Stimulated activated CD4-positive, alpha-beta T cell treated with anti-CD3 and anti-CD28 coated beads, Interleukin-2, amount 100 ng/mL, for 4 hours (primary cell): ENCODE data around the gene SLC4A2.

Experiments
- DNase-seq: peaks from one replicate; pipeline ENCODE4 v3.0.0-alpha.2; 2020; ENCODE audit warnings: low read depth

The SLC4A2 gene

GRCh38 chr7:151062399-151063211 is 3.2 kb downstream of the SLC4A2 start:
- no peak for DNase-seq

- no peak for DNase-seq
These were observed 3.8 kb downstream of the SLC4A2 start for GRCh38 chr7:151063212-151063561.

GRCh38 chr7:151064454-151064853 is 5.1 kb downstream of the SLC4A2 start:
- DNase-seq = no peak

DNA sequence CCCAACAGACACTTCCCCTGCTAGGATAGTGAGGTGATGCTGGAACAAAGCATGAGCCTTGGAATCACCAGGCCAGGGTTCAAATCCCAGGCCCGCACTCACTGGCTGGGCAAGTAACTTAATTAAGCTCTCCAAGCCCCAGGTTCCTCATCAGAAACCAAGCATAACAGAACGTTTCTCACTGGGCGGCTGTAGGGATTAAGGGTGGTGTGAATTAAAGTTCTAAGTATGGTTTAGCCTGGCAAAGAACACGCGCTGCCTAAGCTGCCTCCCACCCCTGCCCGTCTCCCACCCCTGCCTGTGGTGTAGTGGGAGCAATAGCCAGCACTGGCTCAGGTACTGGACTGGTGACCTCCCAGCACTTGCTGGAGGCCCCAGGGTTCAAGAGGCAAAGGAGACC is 5.6 kb downstream of the SLC4A2 start:
- DNase-seq = no peak

DNA sequence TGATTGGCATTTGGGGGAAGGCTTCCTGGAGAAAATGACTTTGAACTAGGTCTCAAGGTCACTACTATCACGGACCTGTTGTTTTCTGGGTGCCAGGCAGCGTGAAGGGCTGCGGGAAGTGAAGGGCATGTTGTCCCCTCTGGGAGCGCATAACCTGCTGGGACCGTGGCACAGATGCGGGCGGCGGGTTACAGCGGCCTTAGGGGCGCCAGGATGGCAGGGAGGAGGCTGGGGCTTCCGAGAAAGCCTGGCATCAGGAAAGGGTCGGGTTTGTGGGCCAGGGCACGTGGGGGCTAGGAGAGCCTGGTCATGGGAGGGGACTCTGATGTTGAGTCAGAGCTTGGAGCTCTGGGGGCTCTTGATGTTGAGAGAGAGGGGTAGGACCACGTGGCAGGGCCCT is 6.1 kb downstream of the SLC4A2 start:
- DNase-seq = no peak

DNA sequence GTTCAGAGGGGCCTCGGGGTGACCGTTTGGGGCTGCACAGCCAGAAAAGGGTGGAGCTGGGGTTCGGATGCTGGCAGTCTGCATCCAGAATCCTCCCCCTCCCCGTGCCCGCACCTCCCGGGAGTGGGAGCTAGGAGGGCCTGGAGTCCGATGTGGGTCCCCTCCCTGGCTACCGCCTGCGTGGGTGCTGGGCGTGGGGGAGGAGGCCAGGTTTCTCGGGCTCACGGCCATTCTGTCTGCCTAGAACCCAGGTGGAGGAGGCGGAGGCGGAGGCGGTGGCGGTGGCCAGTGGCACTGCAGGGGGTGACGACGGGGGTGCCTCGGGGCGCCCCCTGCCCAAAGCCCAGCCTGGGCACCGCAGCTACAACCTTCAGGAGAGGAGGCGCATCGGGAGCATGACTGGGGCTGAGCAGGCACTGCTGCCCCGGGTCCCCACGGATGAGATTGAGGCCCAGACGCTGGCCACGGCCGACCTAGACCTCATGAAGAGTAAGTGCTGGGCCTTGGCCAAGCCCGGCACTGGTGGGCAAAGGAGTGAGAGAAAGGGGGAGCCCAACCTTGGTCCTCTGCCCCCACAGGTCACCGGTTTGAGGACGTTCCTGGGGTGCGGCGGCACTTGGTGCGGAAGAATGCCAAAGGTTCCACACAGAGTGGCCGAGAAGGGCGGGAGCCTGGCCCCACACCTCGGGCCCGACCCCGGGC is 7.0 kb downstream of the SLC4A2 start:
- no peak for DNase-seq

GRCh38 chr7:151068069-151068773 is 8.8 kb downstream of the SLC4A2 start:
- DNase-seq = no peak

DNA sequence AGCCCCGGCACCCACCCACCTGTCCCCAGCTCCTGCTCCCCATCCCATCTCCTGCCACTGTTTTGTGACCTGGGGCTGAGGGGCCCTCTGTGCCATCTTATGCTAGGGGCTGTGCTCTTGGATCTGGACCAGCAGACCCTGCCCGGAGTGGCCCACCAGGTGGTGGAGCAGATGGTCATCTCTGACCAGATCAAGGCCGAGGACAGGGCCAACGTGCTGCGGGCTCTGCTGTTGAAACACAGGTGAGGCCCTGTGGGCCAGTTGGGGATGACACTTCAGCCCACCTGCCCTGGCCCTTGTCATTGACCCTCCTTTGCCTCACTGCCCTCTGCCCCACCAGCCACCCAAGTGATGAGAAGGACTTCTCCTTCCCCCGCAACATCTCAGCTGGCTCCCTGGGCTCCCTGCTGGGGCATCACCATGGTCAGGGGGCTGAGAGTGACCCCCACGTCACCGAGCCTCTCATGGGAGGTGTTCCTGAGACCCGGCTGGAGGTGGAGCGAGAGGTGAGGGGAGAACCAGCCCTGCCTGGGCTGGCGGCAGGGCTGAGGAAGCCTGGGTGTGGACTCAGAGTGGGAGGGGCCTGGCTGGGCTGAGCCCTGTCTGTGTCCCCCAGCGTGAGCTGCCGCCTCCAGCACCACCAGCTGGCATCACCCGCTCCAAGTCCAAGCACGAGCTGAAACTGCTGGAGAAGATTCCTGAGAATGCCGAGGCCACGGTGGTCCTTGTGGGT is 10.6 kb downstream of the SLC4A2 start:
- DNase-seq = no peak

DNA sequence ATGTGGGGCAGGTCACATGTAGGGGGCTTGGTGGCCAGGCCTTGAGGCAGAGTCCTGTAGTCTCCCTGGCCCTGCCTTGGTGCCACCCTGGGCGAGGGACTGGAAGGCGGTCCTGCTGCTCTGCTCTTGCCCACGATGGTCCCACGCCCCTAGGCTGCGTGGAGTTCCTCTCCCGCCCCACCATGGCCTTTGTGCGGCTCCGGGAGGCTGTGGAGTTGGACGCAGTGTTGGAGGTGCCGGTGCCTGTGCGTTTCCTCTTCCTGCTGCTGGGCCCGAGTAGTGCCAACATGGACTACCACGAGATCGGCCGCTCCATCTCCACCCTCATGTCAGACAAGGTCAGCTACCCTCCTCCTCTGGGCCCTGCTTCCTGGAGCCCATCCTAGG is 11.2 kb downstream of the SLC4A2 start:
- DNase-seq = no peak

DNA sequence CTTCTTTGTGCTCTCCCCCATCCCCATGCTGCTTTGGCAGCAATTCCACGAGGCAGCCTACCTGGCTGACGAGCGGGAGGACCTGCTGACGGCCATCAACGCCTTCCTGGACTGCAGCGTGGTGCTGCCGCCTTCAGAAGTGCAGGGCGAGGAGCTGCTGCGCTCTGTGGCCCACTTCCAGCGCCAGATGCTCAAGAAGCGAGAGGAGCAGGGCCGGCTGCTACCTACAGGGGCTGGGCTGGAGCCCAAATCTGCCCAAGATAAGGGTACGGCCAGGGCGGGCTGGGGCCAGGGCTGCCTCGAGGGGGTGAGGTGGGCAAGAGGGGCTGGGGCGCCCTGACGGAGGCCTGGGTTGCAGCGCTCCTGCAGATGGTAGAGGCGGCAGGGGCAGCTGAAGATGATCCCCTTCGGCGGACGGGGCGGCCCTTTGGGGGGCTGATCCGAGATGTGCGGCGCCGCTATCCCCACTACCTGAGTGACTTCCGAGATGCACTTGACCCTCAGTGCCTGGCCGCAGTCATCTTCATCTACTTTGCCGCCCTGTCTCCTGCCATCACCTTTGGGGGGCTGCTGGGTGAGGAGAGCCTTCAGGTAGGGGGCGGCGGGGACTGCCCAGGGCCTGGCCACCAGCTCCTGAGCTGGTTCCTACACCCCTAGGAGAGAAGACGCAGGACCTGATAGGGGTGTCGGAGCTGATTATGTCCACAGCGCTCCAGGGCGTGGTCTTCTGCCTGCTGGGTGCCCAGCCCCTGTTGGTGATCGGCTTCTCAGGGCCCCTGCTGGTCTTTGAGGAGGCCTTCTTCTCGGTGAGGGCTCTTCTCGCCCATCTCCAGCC is 11.9 kb downstream of the SLC4A2 start:
- DNase-seq = no peak

- no peak for DNase-seq
These were observed 14.6 kb downstream of the SLC4A2 start for GRCh38 chr7:151073990-151074389.

- no peak for DNase-seq
These were observed 15.7 kb downstream of the SLC4A2 start for GRCh38 chr7:151074817-151075661.

- DNase-seq = no peak
These were observed 16.2 kb downstream of the SLC4A2 start for GRCh38 chr7:151075662-151075971.

DNA sequence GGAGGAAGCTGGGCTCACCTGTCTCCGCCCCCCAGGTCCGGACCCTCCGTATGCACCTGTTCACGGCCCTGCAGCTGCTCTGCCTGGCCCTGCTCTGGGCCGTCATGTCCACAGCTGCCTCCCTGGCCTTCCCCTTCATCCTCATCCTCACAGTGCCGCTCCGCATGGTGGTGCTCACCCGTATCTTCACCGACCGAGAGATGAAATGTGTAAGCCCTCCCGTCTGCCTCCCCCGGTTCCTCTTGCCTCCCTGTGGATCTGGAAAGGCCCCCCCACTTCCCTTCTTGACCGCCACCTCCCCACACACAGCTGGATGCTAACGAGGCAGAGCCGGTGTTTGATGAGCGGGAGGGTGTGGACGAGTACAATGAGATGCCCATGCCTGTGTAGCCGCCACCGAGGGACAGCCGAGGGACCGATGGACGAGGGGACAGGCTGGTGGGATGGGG is 16.6 kb downstream of the SLC4A2 start:
- DNase-seq = no peak

DNA sequence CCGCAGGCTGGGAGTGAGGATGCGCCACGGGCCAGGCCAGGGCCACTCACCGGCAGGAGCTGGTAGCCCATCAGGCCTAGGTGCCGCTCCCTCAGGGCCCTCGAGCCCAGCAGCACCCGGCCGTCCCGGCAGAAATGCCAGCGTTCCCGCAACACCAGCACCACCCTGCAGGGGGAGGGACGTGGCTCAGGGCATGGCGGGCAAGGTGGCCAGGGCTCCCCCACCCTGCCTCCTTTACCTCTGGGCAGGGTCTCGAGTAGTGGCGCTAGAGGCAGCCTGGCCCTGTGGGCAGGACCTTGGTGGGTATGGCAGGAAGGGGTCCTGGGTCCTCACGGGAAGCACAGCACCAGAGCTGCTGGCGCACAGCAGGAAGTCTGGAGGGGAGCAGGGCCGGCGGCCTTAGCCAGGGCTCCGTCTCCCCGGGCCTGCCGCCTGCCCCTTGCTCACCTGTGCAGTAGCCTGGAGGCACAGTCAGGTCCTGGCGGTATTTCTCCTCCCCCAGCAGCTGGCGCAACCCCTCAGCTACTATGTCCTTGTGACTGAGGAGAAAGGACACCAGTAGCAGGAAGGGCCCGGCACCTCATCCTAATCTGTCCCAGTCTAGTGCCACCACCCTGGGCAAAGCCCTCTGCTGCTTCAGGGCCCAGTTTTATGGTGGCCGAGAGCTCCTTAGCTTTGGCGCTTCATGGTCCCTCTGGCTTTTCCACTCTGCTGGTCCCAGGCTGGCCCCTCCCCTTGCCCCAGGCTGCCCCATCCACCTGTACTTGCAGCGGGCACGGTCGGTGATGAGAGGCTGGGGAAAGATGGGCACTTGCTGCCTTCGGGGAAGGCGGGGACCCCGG is 17.7 kb downstream of the SLC4A2 start:
- DNase-seq = no peak

GRCh38 chr7:151077705-151078232 is 18.4 kb downstream of the SLC4A2 start:
- DNase-seq = no peak

DNA sequence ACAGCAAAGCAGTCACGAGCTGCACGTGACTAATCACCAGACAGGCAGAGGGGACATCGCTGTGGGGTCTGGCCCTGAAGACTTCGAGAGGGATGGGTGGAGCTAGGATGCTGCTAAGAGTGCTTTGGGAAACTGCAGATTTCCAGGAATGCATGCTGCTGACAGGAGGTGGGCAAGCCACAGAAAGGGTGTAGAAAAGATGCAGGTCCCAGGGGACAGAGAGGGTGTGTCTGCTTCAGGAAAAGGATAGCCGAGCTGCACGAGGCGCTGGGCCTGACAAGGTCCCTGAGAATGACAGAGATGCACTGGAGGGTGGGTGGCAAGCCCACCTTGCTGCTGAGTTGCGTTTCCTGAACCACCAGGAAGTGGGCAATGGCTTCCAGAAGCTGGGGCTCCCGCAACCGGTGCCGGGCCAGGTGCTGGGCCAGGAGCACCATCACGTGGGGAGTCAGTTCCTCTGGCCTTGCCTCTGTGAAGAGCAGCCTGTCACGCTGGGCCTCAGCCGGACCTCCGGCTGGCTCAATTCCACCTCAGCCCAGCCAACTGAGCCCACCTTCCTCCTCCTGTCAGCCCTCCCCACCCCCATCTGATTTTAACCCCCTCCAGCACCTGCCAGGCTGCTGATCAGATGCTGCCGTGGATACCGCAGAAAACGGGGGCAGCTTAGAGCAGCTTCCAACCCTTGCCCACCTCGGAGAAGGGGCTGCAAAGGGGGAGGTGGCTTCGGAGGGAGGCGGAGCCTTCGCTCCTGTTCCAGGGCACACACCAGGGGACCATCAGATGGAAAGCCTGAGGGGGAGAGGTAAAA is 19.0 kb downstream of the SLC4A2 start:
- DNase-seq = no peak

DNA sequence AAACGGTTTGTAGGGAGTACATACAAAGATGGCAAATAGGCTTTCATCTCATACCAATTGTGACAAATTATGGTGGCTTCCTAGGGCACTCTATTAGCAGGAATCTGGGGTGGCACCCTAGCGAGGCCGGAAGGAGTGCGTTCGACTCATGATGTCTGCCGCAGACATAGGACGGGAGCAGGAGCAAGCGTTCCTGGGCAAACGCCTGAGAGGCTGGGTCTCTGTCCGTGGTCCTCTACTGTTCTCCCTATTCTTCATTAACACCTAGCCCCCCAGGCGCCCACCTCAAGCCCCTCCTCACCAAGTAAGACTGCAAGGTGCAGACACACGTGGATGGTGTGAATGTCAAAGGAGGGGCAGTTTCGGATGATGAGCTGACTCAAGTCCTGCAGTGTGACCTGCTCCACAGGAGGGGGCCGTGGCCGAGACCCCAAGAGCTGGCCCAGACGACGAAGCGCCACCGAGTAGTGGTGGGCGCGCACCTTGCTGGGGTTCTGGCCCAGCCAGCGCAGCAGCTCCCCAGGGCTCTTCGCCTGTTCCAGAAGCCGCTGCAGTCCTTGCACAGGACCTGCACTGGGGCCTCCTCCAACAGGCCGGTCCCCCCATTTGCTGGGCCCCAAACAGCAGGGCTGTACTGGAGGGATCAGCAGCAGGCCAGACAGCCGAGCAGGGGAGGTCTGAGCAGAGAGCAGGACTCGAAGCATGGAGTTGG is 20.0 kb downstream of the SLC4A2 start:
- DNase-seq = no peak
